Immature natural killer cell (primary cell): ENCODE data around the gene APP. TPM values are rescaled to one million over a fixed set of nuclear protein-coding genes. Genes with fewer than 3 reads are reported as not detected.

Source experiments
- DNase-seq, 3 donors: peaks; one replicate each; pipeline ENCODE4 v3.0.0; 2022; ENCODE audit warnings: mixed read lengths in 1 of 3
- H3K27ac Mint-ChIP-seq, 6 donors: one replicate each; pipeline ENCODE4 v1.8.0; 2020; ENCODE audit warnings: mixed read lengths in 6 of 6, mild to moderate bottlenecking in 5 of 6, inconsistent platforms in 4 of 6, moderate library complexity in 3 of 6
- H3K27me3 Mint-ChIP-seq, 3 donors: one replicate each; pipeline ENCODE4 v1.8.0; 2020 to 2021; ENCODE audit warnings: low read depth in 3 of 3, mild to moderate bottlenecking in 3 of 3, mixed read lengths in 3 of 3, moderate library complexity in 3 of 3, inconsistent platforms in 1 of 3
- H3K36me3 Mint-ChIP-seq, 3 donors: one replicate each; pipeline ENCODE4 v1.8.0; 2020; ENCODE audit warnings: mixed read lengths in 3 of 3, inconsistent platforms in 2 of 3, mild to moderate bottlenecking in 2 of 3
- H3K4me1 Mint-ChIP-seq, 2 donors: one replicate each; pipeline ENCODE4 v1.8.0; 2020; ENCODE audit warnings: inconsistent platforms in 2 of 2, mild to moderate bottlenecking in 2 of 2, mixed read lengths in 2 of 2, moderate library complexity in 1 of 2
- H3K4me3 Mint-ChIP-seq, 5 donors: one replicate each; pipeline ENCODE4 v1.8.0; 2020; ENCODE audit warnings: mild to moderate bottlenecking in 5 of 5, mixed read lengths in 5 of 5, inconsistent platforms in 3 of 5, moderate library complexity in 3 of 5
- H3K9me3 Mint-ChIP-seq, 6 donors: one replicate each; pipeline ENCODE4 v1.8.0; 2020; ENCODE audit warnings: mild to moderate bottlenecking in 6 of 6, mixed read lengths in 6 of 6, inconsistent platforms in 4 of 6, moderate library complexity in 3 of 6
- polyA plus RNA-seq, 3 donors: library from polyadenylated mRNA; unstranded; fragments of 300-500 nt; fragmentation: Illumina TruSeq; gene quantifications; one replicate each; pipeline ENCODE4 v1.2.3, GENCODE V29; 2021

Gene APP
- polyA plus RNA-seq, 3 donors from 2014 or later: 1.4 to 2.4 (median 2.4) TPM

DNA sequence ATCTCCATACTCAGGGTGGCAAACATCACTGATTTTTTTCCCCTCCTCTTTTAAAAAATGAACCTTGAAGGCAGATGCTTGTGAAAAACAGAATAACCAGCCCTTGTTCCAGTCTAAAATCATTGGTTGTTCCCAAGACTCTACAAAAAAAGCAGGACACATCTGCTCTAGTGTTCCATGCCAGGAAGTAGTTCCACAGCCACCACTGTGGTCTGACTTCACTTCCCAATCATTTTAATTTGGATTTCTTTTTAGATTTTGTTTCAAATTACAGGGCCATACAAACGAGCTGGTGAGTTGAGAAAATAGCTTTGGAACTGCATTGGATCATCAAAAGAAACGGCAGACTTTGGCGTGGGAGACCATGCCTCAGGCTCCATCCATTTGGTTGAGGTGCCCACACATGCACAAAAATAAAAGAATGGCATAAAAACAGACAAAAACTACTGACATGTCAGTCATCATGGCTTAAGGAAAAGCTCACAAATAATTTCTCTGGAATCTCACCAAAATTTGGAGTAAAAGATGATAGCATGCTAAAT lies 225.8 kb downstream of the APP start:
- Mint-ChIP-seq H3K9me3 (no peaks in the 10 kb centered on the region), H3K4me3 (no peak overlapping the region), H3K27ac (no peak overlapping the region), H3K36me3 (no peaks in the 10 kb centered on the region), H3K27me3 (no peaks in the 10 kb centered on the region), H3K4me1 (no peaks in the 10 kb centered on the region)
- DNase-seq: no peak

DNA sequence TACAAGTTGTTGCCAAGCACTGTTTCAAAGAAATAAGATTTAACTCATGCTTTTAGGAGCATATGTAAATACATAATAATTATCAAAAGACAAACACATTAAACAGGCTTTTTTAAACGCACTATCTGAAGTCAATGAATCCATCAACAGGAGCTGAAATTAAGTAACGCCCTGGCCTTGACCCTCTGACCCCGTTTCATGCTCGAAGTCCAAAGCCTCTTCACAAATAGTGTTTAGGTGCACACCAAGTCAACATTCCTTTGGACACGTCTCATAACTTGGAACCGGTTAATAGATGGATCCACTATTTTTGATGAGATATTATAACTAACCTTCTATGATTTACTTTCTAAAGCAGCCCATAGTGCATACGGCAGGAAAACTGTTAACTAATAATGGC lies 226.5 kb downstream of the APP start:
- H3K27me3 Mint-ChIP-seq: no peaks in the 10 kb centered on the region
- H3K9me3 Mint-ChIP-seq: no peaks in the 10 kb centered on the region
- H3K4me3 Mint-ChIP-seq: no peak overlapping the region
- no peaks in the 10 kb centered on the region for H3K4me1 Mint-ChIP-seq
- H3K36me3 Mint-ChIP-seq: no peaks in the 10 kb centered on the region
- DNase-seq: no peak
- H3K27ac Mint-ChIP-seq: no peak overlapping the region

DNA sequence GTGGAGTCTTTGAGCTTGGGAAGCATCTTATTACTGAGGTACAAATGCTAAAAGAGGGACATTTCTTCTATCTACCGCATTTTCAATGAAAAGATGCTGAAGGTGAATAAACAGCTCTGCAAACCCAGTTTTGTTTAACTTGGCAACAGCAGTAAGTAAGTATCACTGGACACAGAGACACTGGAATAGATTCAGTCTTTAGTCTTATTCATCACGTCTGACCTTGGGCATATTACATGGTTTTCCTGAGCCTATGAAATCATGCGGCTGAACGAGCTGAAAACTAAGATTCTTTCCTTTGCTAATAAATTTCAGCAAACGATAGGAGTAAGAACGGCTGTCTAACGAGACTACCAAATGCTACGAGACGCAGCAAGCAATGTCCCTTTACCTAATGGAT lies 228.4 kb downstream of the APP start:
- DNase-seq: no peak
- H3K9me3 Mint-ChIP-seq: no peaks in the 10 kb centered on the region
- H3K27me3 Mint-ChIP-seq: peaks cover 0 to 4% (median 0%) of the 10 kb centered on the region in 3 donors
- no peaks in the 10 kb centered on the region for H3K4me1 Mint-ChIP-seq
- H3K4me3 Mint-ChIP-seq: no peak overlapping the region
- H3K36me3 Mint-ChIP-seq: no peaks in the 10 kb centered on the region
- no peak overlapping the region for H3K27ac Mint-ChIP-seq

DNA sequence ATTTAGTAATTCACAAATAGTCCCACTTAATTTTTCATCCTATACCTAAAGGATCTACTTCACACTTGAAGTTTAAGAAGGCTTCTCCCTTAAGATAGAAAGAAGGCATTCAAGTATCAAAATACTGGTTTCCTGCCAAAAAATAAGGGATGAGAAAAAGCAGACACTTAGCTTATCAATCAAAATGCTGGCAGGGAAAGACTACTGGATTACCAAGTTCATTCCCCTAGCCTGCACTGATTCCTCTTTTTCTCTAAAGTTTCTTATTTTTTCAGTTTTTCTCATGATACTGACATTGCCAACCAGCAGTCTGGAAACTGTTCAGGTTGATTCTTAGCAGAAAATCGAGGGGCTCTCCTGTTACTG lies 231.2 kb downstream of the APP start:
- Mint-ChIP-seq H3K4me3 (no peak overlapping the region), H3K27ac (no peak overlapping the region), H3K9me3 (no peaks in the 10 kb centered on the region), H3K36me3 (no peaks in the 10 kb centered on the region), H3K27me3 (peaks cover 0 to 5% (median 0%) of the 10 kb centered on the region in 3 donors), H3K4me1 (peaks cover 0 to 4% of the 10 kb centered on the region in 2 donors)
- no peak for DNase-seq

DNA sequence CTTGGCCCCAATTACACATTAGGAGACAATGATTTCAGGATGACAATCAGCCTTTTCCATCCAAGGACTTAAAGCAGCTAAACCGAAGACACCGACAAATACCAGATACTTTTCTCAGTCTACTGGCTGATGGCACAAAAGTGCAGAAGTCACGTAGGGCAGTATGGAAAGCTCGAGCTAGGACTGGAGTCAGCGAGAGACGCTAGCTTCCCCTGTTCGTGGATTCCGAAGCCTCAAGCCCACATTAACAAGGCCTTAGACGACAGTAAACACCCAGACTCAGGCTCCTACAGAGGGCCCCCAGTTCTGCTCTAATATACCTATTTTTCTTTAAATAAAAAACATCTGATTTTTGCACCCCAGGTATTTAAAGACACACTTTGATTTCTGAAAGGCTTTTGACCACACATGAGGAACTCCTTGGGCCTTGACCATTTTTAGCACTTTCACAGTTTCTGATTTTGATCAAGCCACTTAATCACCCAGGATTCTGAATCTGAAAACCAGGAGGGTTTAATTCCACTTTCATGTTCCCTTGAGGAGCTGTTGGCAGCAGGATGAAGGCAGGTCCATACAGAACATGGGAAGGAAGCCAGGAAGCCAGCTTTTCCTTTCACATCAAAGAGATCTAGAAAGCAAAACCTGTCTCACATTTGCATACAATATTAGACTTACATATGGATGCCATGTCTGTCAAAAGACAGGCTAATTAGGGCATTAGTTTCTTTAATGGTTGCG lies 231.7 kb downstream of the APP start:
- H3K4me1 Mint-ChIP-seq: peaks cover 0 to 4% of the 10 kb centered on the region in 2 donors
- no peak for DNase-seq
- H3K9me3 Mint-ChIP-seq: no peaks in the 10 kb centered on the region
- no peaks in the 10 kb centered on the region for H3K36me3 Mint-ChIP-seq
- H3K4me3 Mint-ChIP-seq: no peak overlapping the region
- H3K27me3 Mint-ChIP-seq: peaks cover 0 to 5% (median 0%) of the 10 kb centered on the region in 3 donors
- H3K27ac Mint-ChIP-seq: no peak overlapping the region

DNA sequence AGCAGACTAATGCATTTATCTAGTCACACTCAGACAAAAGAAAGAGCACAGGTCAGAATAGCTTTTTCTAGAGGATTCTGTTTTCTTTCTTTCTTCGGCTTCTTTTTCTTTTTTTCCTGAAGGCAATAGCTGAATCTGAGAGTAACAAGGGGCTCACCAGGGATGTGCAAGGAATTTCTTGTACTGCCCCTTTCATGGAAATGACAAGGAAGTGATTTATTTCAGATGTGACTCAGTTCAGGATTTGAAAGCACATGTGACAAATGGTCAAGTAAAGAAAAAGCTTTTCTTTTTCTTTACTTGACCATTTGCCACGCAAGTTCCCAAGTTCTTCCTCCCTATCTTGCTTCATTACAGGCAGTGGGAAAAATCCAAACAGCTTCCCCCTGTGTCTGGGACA lies 233.8 kb downstream of the APP start:
- peaks cover 0 to 4% of the 10 kb centered on the region in 2 donors for H3K4me1 Mint-ChIP-seq
- no peak overlapping the region for H3K4me3 Mint-ChIP-seq
- peaks cover 0 to 5% (median 0%) of the 10 kb centered on the region in 3 donors for H3K27me3 Mint-ChIP-seq
- no peaks in the 10 kb centered on the region for H3K36me3 Mint-ChIP-seq
- DNase-seq: no peak
- no peaks in the 10 kb centered on the region for H3K9me3 Mint-ChIP-seq
- H3K27ac Mint-ChIP-seq: no peak overlapping the region

DNA sequence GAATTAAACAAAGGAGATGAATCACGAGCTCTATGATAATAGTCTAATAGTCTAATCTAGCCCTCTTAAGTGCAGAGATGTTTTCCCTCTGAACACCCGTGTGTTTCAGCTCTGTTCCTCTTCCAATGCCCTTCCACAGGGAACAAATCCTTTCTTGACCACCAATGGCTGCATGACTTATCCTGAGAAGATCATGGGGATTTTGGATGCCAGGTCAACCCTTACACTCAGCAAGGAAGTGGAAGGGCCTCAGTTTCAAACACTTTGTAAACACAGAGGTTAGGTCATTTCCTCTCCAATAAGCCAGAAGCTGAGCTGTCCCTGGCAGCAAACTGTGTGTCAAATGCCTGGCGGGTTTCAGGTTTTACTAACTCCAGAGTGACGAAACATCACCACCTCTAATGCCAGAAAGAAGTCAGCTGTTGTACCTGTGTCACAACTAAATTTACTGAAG lies 235.8 kb downstream of the APP start:
- peaks cover 0 to 5% (median 3%) of the 10 kb centered on the region in 3 donors for H3K27me3 Mint-ChIP-seq
- H3K4me1 Mint-ChIP-seq: peaks cover 0 to 4% of the 10 kb centered on the region in 2 donors
- no peaks in the 10 kb centered on the region for H3K9me3 Mint-ChIP-seq
- no peak overlapping the region for H3K27ac Mint-ChIP-seq
- DNase-seq: no peak
- H3K4me3 Mint-ChIP-seq: no peak overlapping the region
- no peaks in the 10 kb centered on the region for H3K36me3 Mint-ChIP-seq

DNA sequence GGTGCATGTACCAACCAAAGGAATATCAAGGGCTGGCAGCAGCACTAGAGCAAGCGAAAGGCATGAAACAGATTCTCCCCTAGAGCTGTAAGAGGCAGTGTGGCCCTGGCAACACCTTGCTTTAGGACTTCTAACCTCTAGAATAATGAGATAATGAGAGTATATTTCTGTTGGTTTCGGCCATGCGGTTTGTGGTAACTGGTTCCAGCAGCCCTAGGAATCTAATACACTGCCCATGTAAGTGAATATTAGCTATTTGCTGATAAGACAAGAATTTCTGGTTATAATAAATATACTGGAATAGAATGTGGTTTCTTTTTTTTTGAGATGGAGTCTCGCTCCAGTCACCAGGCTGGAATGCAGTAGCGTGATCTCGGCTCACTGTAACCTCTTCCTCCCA lies 236.4 kb downstream of the APP start:
- no peak for DNase-seq
- no peaks in the 10 kb centered on the region for H3K9me3 Mint-ChIP-seq
- H3K4me1 Mint-ChIP-seq: peaks cover 0 to 4% of the 10 kb centered on the region in 2 donors
- H3K27ac Mint-ChIP-seq: no peak overlapping the region
- no peak overlapping the region for H3K4me3 Mint-ChIP-seq
- peaks cover 0 to 5% (median 3%) of the 10 kb centered on the region in 3 donors for H3K27me3 Mint-ChIP-seq
- H3K36me3 Mint-ChIP-seq: no peaks in the 10 kb centered on the region

DNA sequence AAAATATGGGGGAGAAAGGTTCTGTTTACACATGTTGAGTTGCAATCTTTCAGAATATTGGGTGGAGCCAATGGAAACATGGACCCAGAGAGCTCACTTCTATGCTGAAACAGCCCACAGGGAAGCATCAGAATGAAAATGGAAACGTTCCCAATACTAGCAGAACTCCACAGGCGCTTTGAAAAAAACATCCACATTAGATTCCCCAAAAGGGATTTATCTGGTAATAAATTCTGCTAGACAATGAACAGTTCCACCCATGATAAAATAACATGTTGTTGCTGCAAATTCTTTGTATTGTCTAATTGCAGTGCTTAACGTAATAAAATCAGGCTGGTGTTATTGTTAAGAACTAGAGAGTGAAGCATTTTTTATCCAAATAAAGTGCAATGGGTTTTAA lies 238.8 kb downstream of the APP start:
- peaks cover 0 to 3% (median 1%) of the 10 kb centered on the region in 3 donors for H3K27me3 Mint-ChIP-seq
- DNase-seq: no peak
- H3K4me1 Mint-ChIP-seq: peaks cover 0 to 4% of the 10 kb centered on the region in 2 donors
- peak overlapping the region in 1 of 6 donors; percentile 29 for H3K27ac Mint-ChIP-seq
- no peaks in the 10 kb centered on the region for H3K9me3 Mint-ChIP-seq
- H3K4me3 Mint-ChIP-seq: no peak overlapping the region
- H3K36me3 Mint-ChIP-seq: no peaks in the 10 kb centered on the region

DNA sequence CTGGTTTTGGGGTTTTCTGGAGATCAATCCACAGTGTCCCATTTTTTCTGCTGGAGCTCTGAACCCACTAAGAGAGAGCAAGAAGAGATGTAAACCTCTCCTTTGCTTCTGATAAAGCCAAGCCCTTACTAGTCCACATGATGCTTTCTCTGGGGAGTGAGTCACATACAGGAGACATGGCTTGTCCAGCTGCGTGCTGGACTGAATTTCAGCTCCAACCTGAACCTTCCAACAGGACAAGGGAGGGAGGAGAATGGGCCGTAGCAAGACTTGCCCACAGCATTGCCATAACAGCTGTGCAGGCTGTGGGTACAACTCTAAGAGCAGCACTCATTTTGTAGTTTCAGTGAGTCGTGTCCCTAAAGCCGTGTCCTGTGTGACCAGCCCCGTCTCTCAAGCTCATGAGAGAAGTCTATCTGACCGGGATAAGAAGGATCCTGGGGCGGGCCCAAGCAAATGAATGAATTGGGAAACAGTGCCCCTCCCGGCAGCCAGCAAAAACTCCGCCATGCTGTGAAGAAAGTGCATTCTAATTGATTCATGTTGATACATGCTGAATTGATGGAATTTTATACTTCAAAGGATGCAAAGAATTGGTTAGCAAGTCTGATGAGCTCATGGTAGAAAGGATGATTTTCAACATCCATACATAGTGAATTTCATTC lies 240.6 kb downstream of the APP start:
- no peaks in the 10 kb centered on the region for H3K36me3 Mint-ChIP-seq
- H3K4me3 Mint-ChIP-seq: no peak overlapping the region
- DNase-seq: no peak
- H3K27me3 Mint-ChIP-seq: peaks cover 0 to 3% (median 3%) of the 10 kb centered on the region in 3 donors
- no peak overlapping the region for H3K27ac Mint-ChIP-seq
- peaks cover 3 to 4% of the 10 kb centered on the region in 2 donors for H3K4me1 Mint-ChIP-seq
- no peaks in the 10 kb centered on the region for H3K9me3 Mint-ChIP-seq

DNA sequence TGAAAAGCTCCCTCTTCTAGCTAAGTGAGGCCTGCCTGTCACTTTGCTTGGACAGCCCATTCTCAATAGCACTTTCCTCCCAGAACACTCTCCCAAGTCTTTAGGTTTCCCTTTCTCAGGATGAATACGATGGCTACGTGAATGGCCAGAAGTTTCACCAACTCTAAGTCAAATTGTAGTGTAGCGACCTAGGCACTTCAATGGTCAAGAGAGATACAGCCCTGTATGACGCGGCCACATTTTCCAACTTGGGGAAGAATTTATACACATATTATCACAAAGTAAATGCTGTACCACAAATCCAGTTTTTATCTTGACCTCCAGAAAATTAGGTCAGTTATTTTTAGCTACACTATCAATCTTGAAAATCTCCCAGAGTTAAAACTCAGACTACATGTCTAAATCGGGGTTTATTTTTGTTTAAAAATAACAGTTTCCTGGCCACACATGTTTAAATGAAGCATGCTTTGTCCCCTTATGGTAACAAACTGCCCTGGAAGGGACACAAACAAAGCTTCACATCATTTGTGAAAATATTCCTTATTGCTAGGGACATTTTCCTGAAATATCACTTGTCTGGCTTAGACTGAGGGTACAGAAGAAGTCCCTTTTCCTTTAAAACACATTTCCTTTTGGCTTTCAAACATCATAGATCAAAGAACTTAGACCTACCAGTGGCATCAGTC lies 243.2 kb downstream of the APP start:
- no peak overlapping the region for H3K27ac Mint-ChIP-seq
- H3K9me3 Mint-ChIP-seq: no peaks in the 10 kb centered on the region
- peaks cover 0 to 3% of the 10 kb centered on the region in 2 donors for H3K4me1 Mint-ChIP-seq
- no peak overlapping the region for H3K4me3 Mint-ChIP-seq
- no peak for DNase-seq
- no peaks in the 10 kb centered on the region for H3K36me3 Mint-ChIP-seq
- peaks cover 0 to 3% (median 2%) of the 10 kb centered on the region in 3 donors for H3K27me3 Mint-ChIP-seq

DNA sequence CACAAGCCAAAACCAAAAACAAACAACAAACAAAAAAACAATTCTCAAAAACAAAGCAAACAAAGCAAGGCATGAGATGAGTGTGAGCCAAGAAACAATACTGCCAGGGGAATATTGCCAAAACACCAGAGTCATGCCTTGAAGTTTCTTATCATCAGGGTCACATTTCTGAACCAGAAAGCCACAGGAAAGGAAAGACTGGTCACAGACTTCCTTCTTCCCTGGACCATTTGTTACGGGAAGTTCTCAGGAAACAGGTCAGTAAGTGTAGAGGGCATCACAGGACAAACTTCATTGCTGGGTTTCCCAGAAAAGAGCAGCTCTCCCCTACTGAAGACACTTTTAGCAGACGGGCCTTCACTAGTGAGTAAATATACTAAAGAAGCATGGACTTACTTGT lies 244.6 kb downstream of the APP start:
- Mint-ChIP-seq H3K4me3 (no peak overlapping the region), H3K27ac (no peak overlapping the region), H3K9me3 (no peaks in the 10 kb centered on the region), H3K36me3 (no peaks in the 10 kb centered on the region), H3K27me3 (peaks cover 0 to 2% (median 0%) of the 10 kb centered on the region in 3 donors), H3K4me1 (peaks cover 0 to 3% of the 10 kb centered on the region in 2 donors)
- DNase-seq: no peak

DNA sequence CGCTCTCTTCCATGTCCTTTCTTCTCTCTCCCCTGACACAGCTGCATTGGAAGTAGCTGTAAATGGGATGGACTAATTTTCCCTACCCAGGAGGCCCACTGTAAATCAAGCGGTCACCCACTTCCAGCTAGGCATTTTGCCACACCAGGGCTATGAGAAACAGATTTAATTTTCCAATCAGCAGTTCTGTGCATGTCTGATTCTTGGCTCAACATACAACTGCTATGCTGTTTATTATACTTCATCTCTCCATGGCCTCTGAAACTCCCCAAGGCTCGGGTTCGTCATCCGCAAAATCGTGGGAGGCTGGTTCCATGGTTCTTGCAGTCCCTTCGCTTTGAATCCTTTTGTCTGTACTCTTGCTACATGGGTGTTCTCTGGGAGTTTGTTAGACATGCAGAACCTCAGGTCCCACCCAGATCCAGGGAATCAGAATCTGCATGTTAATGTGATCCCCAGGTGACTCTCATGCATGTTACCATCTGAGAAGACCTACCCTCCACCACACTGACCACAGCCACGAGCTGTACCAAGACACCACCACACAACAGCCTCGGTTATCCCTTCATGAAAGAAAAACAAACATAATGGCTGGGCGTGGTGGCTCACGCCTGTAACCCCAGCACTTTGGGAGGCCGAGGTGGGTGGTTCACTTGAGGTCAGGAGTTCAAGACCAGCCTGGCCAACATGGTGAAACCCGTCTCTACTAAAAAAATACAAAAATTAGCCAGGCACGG lies 245.3 kb downstream of the APP start:
- H3K4me1 Mint-ChIP-seq: peaks cover 0 to 3% of the 10 kb centered on the region in 2 donors
- no peaks in the 10 kb centered on the region for H3K36me3 Mint-ChIP-seq
- no peak overlapping the region for H3K4me3 Mint-ChIP-seq
- H3K9me3 Mint-ChIP-seq: no peaks in the 10 kb centered on the region
- peaks cover 0 to 2% (median 0%) of the 10 kb centered on the region in 3 donors for H3K27me3 Mint-ChIP-seq
- no peak for DNase-seq
- no peak overlapping the region for H3K27ac Mint-ChIP-seq
